ENCODE data around the gene GJB2. TPM values are rescaled to one million over a fixed set of nuclear protein-coding genes. Genes with fewer than 3 reads are reported as not detected.

The GJB2 gene
- total and polyA plus RNA-seq, 2 of the 8 experiments (the other 6 are each of a cell fraction or from before 2014, with no cell fraction given): 0.20 to 0.21 TPM

- TF ChIP-seq KDM5A (IDR thresholded peaks at IDR 0.05; ENCODE audit: low read length): no peak
These were observed 1.2 kb downstream of the GJB2 start (continued) for GRCh38 chr13:20191311-20192157.
